HL-60 (cell line): ENCODE data around the gene ROBO1.

Experiments used
- DNase-seq, 2 experiments: peaks; one replicate each; pipeline ENCODE4 v3.0.0-alpha.2; 2010 to 2020; ENCODE audit warnings: low read depth in 1 of 2, low spot score in 1 of 2
- H3K27ac ChIP-seq: fragments of 250-450 bp; sonication (Bioruptor Pico); replicated peaks from 2 replicates; pipeline ENCODE4 v1.5.1; 2020; ENCODE audit warnings: mild to moderate bottlenecking, moderate library complexity
- H3K27me3 ChIP-seq: fragments of 250-450 bp; sonication (Bioruptor Pico); 2 replicates; pipeline ENCODE4 v1.5.1; 2021; ENCODE audit warnings: mild to moderate bottlenecking, moderate library complexity; ENCODE audit not compliant: insufficient read depth, poor library complexity, severe bottlenecking
- H3K4me3 ChIP-seq: replicated peaks from 2 replicates; pipeline ENCODE4 v1.5.1; 2011; ENCODE audit warnings: mild to moderate bottlenecking, control low read depth, low read length; ENCODE audit not compliant: insufficient read depth
- GABPA ChIP-seq: IDR thresholded peaks from 2 replicates; pipeline ENCODE4 v1.6.1; 2012; ENCODE audit warnings: low read depth
- POLR2AphosphoS5 ChIP-seq: IDR thresholded peaks from 2 replicates; pipeline ENCODE4 v1.6.1; 2012; ENCODE audit warnings: low read depth
- SPI1 ChIP-seq: IDR thresholded peaks from 2 replicates; pipeline ENCODE4 v1.6.1; 2012; ENCODE audit warnings: low read depth, mild to moderate bottlenecking, borderline replicate concordance
- TF ChIP-seq, protein P1 (sequence below): IDR thresholded peaks from 2 replicates; pipeline ENCODE4 v1.6.1; 2012; ENCODE audit warnings: low read depth; ENCODE audit not compliant: insufficient replicate concordance
- TF ChIP-seq, protein P2 (sequence below): IDR thresholded peaks from one replicate; pipeline ENCODE4 v1.5.1; 2011; ENCODE audit warnings: low read length, control low read depth, inconsistent platforms; ENCODE audit not compliant: insufficient read depth

Gene ROBO1

DNA sequence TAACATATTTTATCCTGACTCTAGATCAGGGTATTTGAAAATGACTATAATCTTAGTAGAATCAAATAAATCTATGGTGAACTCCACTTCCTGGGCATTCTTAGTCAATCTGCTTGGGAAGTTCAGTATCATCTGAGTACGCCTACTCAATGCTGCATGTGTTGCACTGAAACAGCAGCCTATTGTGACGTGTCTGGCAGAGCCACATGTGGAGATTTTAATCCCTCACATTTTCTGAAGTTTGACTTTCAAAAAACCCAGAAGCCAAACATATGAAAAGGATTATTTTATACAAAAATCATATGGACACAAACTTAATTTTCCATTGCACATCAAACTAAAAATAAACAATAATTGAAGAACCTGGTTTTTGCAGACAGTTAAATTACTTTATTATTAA is 798.3 kb downstream of the ROBO1 start:
- H3K4me3 ChIP-seq: no peak overlapping the region
- no peak for DNase-seq
- no peak for TF ChIP-seq GABPA
- TF ChIP-seq SPI1: no peak
- TF ChIP-seq, protein P1, sequence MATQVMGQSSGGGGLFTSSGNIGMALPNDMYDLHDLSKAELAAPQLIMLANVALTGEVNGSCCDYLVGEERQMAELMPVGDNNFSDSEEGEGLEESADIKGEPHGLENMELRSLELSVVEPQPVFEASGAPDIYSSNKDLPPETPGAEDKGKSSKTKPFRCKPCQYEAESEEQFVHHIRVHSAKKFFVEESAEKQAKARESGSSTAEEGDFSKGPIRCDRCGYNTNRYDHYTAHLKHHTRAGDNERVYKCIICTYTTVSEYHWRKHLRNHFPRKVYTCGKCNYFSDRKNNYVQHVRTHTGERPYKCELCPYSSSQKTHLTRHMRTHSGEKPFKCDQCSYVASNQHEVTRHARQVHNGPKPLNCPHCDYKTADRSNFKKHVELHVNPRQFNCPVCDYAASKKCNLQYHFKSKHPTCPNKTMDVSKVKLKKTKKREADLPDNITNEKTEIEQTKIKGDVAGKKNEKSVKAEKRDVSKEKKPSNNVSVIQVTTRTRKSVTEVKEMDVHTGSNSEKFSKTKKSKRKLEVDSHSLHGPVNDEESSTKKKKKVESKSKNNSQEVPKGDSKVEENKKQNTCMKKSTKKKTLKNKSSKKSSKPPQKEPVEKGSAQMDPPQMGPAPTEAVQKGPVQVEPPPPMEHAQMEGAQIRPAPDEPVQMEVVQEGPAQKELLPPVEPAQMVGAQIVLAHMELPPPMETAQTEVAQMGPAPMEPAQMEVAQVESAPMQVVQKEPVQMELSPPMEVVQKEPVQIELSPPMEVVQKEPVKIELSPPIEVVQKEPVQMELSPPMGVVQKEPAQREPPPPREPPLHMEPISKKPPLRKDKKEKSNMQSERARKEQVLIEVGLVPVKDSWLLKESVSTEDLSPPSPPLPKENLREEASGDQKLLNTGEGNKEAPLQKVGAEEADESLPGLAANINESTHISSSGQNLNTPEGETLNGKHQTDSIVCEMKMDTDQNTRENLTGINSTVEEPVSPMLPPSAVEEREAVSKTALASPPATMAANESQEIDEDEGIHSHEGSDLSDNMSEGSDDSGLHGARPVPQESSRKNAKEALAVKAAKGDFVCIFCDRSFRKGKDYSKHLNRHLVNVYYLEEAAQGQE: no peak
- TF ChIP-seq, protein P2, sequence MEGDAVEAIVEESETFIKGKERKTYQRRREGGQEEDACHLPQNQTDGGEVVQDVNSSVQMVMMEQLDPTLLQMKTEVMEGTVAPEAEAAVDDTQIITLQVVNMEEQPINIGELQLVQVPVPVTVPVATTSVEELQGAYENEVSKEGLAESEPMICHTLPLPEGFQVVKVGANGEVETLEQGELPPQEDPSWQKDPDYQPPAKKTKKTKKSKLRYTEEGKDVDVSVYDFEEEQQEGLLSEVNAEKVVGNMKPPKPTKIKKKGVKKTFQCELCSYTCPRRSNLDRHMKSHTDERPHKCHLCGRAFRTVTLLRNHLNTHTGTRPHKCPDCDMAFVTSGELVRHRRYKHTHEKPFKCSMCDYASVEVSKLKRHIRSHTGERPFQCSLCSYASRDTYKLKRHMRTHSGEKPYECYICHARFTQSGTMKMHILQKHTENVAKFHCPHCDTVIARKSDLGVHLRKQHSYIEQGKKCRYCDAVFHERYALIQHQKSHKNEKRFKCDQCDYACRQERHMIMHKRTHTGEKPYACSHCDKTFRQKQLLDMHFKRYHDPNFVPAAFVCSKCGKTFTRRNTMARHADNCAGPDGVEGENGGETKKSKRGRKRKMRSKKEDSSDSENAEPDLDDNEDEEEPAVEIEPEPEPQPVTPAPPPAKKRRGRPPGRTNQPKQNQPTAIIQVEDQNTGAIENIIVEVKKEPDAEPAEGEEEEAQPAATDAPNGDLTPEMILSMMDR: no peak
- TF ChIP-seq POLR2AphosphoS5: no peak
- no peaks in the 10 kb centered on the region for H3K27me3 ChIP-seq
- H3K27ac ChIP-seq: no peak overlapping the region

GRCh38 chr3:78967061-78967460 is 800.7 kb downstream of the ROBO1 start:
- Histone ChIP-seq H3K27me3 (no peaks in the 10 kb centered on the region), H3K27ac (no peak overlapping the region), H3K4me3 (no peak overlapping the region)
- no peak for TF ChIP-seq GABPA
- TF ChIP-seq, protein P2: no peak
- TF ChIP-seq SPI1: no peak
- TF ChIP-seq, protein P1: no peak
- no peak for TF ChIP-seq POLR2AphosphoS5
- DNase-seq: no peak

DNA sequence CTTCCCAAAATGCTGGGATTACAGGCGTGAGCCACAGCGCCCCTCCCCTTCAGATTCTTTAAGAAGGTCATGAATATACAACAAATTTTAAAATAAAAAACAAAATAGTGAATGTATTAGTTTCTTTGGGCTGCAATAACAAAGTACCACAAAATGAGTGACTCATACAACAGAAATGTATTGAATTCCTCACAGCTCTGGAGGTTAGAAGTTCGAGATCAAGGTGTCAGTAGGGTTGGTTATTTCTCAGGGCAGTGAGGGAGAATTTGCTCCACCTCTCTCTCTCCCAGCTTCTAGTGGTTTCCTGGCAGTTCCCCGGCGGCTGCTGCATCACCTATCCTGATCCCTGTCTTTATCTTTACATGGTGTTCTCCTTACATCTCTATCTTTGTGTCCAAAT is 804.0 kb downstream of the ROBO1 start:
- no peak overlapping the region for H3K4me3 ChIP-seq
- TF ChIP-seq, protein P1: no peak
- no peak for TF ChIP-seq GABPA
- no peak for TF ChIP-seq SPI1
- TF ChIP-seq POLR2AphosphoS5: no peak
- TF ChIP-seq, protein P2: no peak
- no peak overlapping the region for H3K27ac ChIP-seq
- DNase-seq: no peak
- no peaks in the 10 kb centered on the region for H3K27me3 ChIP-seq
